HL-60 (cell line): Measurements from ENCODE around the gene DMD.

Source experiments
- CTCF ChIP-seq: IDR thresholded peaks from one replicate; pipeline ENCODE4 v1.5.1; 2011; ENCODE audit warnings: low read length, control low read depth, inconsistent platforms; ENCODE audit not compliant: insufficient read depth
- POLR2AphosphoS5 ChIP-seq: IDR thresholded peaks from 2 replicates; pipeline ENCODE4 v1.6.1; 2012; ENCODE audit warnings: low read depth
- SPI1 ChIP-seq: IDR thresholded peaks from 2 replicates; pipeline ENCODE4 v1.6.1; 2012; ENCODE audit warnings: low read depth, mild to moderate bottlenecking, borderline replicate concordance

- TF ChIP-seq CTCF (no peak), SPI1 (no peak), POLR2AphosphoS5 (no peak)
Observed at GRCh38 chrX:32842053-32842452, 369.3 kb downstream of the DMD start.
